Heart left ventricle (tissue), 13 donors: Measurements from ENCODE around the gene PDE7B.

Experiments used
- POLR2A ChIP-seq, 2 donors: fragments of 450-650 bp; IDR thresholded peaks; one replicate each; pipeline ENCODE4 v1.6.1; 2017; ENCODE audit warnings: antibody characterized with exemption in 2 of 2, mild to moderate bottlenecking in 2 of 2, moderate library complexity in 2 of 2
- TF ChIP-seq, protein P1 (sequence below), 12 donors: fragments of 200-600 bp; sonication (generic) in 4 of 12; IDR thresholded peaks; one replicate each; pipeline versions ENCODE4 v1.5.0 to v1.8.0; 2018 to 2022; ENCODE audit warnings: antibody characterized with exemption in 12 of 12, mild to moderate bottlenecking in 5 of 12
- donor health status: ischemic (EF 13 %, LVEDD 7.1; RV severe dilation, severe dysfunction).
- donor health status: DM: no; HTN: yes; CAD: no.
- donor health status: DM: no; HTN: no; CAD: no.
- donor health status: ischemic (EF 25% LVEDD 6.9; RV normal size, moderate dysfunction).
- donor health status: ischemic (EF 25% LVEDD 5.7; RV mildly dilated, moderate dysfunction).
- donor health status: ischemic (EF 35%, LVEDD 5.7; RV mildly dilated, moderate dysfunction).
- donor health status: nonischemic (EF 11% LVEDD 7.7; RV severe dilation, severe dysfunction).
- donor health status: DM: yes; HTN: yes; CAD: no.
- donor health status: PGD.
- donor health status: ischemic (EF 29% LVEDD 5.4; RV normal size, mild dysfunction).
- donor health status: nonischemic (EF 23%, LVEDD 6.1; RV moderate dilation, normal function).

DNA sequence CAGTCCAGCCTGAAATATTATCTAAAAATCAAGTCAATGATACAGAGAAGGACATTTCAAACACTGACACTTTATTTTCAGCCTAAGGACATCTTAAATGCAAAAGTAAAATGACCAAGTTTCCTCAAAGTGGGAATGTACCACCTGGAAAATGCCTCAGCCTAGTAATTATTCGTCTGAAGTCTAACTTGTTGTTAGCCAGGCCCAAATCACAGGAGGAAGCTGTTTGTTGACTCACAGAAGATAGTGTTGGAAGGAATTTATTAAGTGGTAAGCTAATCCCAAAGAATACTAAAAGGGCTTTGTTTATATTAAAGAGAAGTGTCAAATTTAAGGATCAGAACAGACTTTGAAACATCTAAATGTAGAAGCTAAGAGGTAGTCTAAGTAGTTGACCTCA is 2.5 kb downstream of the PDE7B start:
- TF ChIP-seq, protein P1, sequence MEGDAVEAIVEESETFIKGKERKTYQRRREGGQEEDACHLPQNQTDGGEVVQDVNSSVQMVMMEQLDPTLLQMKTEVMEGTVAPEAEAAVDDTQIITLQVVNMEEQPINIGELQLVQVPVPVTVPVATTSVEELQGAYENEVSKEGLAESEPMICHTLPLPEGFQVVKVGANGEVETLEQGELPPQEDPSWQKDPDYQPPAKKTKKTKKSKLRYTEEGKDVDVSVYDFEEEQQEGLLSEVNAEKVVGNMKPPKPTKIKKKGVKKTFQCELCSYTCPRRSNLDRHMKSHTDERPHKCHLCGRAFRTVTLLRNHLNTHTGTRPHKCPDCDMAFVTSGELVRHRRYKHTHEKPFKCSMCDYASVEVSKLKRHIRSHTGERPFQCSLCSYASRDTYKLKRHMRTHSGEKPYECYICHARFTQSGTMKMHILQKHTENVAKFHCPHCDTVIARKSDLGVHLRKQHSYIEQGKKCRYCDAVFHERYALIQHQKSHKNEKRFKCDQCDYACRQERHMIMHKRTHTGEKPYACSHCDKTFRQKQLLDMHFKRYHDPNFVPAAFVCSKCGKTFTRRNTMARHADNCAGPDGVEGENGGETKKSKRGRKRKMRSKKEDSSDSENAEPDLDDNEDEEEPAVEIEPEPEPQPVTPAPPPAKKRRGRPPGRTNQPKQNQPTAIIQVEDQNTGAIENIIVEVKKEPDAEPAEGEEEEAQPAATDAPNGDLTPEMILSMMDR (IDR thresholded peaks at IDR 0.05) = no peak
- no peak for TF ChIP-seq POLR2A (IDR thresholded peaks at IDR 0.05)
